H4 (cell line): ENCODE data around the gene RPL10. TPM values are rescaled to one million over a fixed set of nuclear protein-coding genes. Genes with fewer than 3 reads are reported as not detected.
"Not testable (repeated sequence)": the region's sequence is repeated elsewhere in the genome, so short reads cannot be mapped to it uniquely, and the experiment has no call there.

Experiments used
- DNase-seq: peaks from one replicate; pipeline ENCODE4 v3.0.0-alpha.2; 2015; ENCODE audit warnings: low spot score
- total RNA-seq: library from RNA; depleted of rRNA; stranded (reverse); fragments of >200 nt; shearing (Covaris generic); gene quantifications from 2 replicates; pipeline ENCODE4 v1.2.3, GENCODE V29; 2014

RPL10 gene
- total RNA-seq, 1 experiment from 2014 or later = 5,829 TPM

DNA sequence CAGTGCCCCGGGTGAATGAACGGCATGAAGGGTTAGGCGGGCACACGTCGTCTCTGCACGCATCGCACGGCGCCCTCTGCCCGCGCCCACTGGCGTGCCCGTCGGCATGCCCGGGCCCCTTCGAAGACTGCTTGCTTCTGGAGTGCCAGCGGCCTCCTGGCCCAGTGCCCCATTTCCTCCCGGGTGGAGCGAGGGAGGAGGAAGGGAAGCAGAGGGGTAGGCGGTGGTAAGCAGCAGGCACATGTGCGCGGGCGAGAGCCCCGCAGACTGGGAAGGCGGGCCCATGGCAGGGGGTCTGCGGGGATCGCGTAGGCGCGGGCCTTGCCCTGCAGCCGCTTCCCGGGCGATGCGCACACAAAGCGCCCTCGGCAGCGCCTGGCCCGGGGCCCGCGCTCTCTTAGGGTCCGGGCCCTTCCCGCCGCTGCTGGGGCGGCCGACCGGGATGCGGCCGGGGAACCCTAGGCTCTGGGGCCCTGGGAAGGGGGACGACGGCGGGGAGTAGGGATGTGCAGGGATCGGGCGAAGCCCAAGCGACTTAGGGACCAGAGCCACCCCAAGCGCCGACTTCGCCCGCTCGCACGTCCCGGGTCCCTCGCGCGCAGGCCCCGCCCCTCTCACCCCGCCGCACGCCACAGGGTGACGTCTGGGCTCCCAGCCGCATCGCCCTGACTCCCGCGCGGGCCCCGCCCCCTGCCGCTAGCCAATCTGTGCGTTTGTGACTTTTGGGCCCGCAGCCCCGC, 19.9 kb upstream of the RPL10 start:
- peak; percentile 60 for DNase-seq

DNA sequence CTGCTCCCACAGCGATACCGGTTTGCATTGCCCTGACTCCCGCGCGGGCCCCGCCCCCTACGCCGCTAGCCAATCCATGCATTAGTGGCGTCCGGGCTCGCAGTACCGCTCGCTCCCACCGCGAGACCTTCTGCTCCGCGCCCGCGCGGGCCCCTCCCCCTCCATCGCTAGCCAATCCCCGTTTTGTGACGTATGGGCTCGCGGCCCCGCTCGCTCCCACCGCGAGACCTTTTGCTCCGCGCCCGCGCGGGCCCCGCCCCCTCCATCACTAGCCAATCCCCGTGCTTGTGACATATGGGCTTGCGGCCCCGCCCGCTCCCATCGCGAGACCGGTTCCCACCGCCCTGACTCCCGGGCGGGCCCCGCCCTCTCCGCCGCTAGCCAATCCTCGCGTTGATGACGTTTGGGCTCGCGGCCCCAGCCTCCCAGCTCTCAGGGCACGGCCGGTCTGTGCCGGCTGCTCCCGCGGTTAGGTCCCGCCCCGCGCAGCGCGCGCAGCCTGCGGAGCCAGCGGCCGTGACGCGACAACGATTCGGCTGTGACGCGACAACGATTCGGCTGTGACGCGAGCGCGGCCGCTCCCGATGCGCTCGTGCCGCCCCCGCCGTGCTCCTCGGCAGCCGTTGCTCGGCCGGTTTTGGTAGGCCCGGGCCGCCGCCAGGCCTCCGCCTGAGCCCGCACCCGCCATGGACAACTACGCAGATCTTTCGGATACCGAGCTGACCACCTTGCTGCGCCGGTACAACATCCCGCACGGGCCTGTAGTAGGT, 19.2 kb upstream of the RPL10 start, which contains the start of gene EMD:
Gene EMD, plus strand, starts transcription at position 497 of the 770 bp plus-strand sequence. Its CDS starts 190 bp downstream, at position 687.
- DNase-seq = peak; percentile 97

DNA sequence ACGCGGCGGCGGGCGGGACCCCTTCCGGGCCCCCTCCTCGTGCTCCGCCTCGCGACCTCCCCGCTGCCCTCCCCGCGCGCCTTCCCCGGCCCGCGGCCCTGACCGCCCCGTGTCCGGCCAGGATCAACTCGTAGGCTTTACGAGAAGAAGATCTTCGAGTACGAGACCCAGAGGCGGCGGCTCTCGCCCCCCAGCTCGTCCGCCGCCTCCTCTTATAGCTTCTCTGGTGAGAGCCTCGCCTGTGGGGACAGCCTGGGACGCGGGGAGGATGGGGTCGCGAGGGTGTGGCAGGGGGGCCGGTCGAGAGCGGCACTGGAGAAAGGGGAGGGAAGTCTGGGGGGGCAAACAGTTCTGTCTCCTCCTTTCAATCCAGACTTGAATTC, 18.6 kb upstream of the RPL10 start:
- no peak for DNase-seq

DNA sequence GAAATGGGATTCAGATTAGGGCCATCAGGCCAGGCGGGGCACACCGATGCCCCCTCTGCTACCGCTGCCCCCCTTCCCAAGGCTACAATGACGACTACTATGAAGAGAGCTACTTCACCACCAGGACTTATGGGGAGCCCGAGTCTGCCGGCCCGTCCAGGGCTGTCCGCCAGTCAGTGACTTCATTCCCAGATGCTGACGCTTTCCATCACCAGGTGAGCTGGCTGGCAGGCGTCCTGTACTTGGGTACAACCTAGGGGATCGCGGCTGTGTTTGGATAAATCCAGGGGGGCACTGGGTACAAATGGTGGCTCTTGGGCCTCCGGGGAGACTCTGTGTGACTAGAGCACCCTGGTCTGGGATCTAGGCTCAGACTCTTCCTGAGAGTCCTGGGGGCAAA, 18.0 kb upstream of the RPL10 start:
- no peak for DNase-seq

DNA sequence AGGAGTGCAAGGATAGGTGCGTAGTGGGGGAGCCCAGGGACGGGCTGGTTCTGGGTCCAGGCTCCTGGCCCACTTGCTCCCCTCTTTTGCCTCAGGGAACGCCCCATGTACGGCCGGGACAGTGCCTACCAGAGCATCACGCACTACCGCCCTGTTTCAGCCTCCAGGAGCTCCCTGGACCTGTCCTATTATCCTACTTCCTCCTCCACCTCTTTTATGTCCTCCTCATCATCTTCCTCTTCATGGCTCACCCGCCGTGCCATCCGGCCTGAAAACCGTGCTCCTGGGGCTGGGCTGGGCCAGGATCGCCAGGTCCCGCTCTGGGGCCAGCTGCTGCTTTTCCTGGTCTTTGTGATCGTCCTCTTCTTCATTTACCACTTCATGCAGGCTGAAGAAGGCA, 17.4 kb upstream of the RPL10 start:
- DNase-seq = no peak

DNA sequence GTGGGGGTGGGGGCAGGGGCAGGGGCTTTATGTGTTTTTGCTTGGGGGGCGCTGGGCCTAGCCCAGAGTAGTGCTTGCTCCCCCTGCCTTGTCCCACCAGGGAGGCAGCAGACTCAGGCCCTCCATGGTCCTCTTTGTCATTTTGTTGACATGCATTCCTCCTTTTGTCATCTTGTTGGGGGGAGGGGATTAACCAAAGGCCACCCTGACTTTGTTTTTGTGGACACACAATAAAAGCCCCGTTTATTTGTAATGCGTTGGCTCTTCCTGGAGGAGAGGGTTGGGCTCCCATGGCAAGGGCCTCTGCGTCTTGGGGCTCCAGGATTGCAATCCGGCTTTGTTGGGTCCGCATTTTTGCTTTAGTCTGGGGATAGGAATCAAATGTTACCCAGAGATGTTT, 16.9 kb upstream of the RPL10 start:
- DNase-seq = no peak

DNA sequence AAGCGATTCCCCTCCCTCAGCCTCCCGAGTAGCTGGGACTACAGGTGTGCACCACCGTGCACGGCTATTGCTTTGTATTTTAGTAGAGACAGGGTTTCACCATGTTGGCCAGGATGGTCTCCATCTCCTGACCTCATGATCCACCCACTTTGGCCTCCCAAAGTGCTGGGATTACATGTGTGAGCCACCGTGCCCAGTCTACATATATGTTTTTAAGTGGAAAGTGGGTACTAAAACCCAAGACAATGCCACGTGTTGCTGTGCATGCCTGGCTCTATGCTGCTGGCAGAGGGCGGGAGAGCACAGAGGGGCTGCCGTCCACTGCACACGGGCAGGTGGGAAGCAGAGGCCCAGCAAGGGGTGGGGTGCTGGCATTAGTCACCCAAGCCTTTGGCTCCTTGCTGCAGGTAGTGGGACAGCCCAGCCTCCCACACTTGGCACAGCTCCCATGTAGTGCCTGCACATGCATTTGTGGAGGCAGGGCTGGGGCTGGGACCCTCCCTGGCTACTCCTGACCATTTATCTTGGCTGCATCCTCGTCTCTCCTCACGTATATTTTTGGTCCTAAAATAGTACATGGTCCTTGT, 15.6 kb upstream of the RPL10 start:
- DNase-seq = no peak

DNA sequence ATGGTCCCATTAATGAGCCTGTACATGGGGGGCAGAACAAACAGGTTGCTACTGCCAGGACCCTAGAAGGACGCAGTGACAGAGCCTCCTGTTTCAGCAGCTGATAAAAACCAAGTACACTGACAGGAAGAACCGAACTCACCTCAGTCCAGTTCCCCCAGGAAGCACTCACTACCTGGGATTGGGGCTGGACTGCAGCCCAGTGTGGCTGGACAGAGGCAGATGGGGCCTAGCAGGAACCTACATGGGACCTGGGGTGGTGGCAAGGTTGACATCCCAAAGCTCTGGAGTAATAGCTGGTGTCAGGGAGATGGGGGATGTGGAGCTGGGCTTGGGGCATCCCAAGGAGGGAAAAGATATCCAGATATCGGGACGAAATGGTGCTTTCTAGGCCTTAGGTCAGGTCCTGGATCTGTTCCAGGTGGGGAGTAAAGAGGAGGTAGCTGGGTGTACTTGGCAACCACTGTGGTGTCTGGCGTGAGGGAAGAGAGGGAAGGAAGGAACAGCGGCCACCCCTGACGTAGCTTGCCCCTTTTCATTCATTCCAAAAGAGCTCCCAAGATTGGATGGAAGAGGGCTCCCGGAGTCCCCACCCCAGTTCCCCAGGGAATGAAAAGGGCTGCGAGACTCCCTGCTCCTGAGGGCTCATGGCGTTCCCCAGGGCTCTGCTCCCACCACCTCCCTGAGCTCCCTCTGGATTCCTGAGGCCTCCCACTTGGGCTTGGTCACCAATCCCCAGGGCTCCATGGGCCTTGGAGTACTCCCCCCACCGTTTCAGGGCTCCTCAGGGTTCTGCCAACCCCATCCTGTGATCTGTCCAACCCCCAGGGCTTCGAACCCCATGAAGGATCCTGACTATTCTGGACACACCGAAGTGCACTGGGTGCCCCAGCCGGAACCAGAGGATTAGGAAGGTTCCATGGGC, 14.6 kb upstream of the RPL10 start:
- DNase-seq = no peak

DNA sequence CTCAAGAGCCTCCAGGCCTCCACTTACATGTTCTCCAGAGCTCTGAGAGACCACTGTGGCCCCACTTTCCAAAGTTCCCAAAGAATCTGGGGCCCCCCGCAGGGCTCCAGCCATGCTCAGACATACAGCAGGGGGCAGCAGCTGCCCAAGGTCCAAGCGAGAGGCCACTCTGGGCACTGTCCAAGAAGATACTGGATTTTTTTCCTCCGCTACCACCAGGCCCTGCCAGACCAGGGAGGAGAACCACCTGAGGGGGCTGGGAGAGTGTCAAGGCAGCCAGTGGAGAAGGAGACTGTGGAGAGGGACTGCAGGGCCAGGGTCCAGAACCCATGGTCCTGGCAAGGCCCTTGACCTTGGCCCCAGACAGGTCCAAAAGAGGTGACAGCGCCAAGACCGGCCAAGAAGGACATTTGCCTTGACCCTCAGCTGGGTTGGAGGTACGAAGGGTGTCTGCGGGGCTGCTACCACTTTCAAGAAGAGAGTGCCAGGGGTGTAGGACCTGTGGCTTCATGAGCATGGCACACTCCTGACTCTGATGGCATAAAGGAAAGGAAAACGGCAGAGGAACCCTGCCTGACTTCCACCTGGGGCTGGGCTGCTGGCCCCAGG, 13.8 kb upstream of the RPL10 start:
- no peak for DNase-seq

DNA sequence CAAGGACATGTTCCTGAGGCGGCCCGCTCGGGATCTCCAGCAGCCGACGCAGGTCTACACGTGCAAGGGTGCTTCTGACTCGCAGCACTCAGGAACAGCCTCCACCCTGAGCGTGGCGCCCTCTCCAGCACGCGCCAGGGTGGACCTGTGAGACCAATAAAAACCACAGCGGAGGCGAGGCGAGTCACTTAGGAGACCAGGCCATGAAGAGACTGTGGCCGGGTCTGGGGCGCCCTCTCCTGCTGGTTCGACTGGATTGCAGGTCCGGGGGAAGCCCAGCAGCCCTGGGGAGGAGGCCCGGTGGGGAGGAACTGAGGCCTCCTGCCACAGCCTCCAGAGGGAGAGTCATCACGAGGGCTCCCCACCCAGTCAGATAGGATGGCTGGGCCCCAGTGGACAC, 10.1 kb upstream of the RPL10 start:
- not testable (repeated sequence) for DNase-seq

DNA sequence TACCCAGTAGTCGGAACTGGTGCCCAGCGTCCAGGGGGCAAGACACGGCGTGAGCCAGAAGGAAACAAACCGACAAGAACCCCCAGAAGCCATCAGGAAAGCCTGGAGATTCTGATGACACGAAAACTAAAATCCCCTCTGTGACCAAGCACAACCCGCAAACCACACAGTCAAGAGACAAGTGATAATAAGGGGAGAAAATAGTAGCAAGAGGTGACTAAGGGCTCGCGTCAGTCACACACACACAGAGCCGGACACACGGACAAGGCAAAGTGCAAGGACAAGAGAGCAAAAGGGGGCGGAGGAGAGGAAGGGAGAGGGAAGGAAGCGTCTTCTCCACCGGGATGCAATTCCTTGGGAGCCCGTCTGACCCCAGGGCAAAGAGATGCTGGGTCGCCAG, 9.5 kb upstream of the RPL10 start:
- DNase-seq = not testable (repeated sequence)

DNA sequence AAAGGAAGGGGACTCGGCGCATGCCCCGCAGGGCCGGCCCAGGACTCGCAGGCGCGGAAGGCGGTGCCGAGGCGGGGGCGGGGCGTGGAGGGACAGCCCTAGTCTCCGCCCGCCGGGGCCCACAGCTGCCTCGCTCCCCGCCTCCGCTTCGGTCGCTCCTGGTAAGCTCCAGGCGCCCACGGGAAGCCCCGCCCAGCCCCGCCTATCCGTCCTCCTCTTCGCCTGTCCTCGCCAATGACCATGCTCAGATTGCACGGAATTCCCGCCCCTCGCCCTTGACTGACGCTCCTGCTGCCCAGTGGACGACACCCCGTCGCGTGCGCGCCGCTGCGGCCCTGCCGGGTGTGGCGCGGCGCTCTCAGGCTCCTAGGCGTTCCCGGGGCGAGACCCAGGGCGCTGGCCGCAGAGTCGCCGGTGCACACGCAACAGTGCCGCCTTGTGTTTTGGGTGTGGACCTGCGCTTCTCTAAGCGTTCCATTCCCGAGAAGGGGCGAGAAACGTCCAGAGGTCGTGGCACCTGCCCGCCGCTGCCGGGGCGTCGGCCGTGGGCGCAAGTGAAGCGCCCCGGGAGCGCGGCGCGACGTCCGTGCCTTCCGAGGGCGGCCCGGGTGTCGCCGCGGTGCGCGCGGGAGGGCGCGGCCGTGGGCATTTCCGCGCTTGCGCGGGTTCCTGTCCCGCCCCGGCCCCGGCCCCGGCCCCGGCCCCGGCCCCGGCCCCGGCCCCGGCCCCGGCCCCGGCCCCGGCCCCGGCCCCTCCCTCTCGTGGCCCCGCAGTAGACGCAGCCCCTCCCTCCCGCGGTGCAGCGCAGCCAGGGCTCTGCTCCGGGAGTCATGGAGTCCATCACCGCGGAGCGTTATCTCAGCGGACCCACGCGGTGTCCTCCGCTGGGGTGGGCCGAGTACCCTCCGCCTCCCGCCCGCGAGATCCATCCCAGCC, 8.1 kb upstream of the RPL10 start:
- not testable (repeated sequence) for DNase-seq

DNA sequence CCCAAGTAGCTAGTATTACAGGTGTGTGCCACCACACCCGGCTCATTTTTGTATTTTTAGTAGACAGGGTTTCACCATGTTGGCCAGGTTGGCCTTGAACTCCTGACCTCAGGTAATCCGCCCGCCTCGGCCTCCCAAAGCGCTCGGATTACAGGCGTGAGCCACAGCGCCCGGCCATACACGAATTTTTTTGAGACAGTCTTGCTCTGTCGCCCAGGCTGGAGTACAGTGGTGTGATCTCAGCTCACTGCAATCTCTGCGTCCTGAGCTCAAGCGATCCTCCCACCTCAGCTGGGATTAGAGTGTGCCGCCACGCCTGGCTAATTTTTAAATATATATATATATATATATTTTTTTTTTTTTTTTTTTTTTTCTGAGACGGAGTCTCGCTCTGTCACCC, 1.8 kb upstream of the RPL10 start:
- not testable (repeated sequence) for DNase-seq

DNA sequence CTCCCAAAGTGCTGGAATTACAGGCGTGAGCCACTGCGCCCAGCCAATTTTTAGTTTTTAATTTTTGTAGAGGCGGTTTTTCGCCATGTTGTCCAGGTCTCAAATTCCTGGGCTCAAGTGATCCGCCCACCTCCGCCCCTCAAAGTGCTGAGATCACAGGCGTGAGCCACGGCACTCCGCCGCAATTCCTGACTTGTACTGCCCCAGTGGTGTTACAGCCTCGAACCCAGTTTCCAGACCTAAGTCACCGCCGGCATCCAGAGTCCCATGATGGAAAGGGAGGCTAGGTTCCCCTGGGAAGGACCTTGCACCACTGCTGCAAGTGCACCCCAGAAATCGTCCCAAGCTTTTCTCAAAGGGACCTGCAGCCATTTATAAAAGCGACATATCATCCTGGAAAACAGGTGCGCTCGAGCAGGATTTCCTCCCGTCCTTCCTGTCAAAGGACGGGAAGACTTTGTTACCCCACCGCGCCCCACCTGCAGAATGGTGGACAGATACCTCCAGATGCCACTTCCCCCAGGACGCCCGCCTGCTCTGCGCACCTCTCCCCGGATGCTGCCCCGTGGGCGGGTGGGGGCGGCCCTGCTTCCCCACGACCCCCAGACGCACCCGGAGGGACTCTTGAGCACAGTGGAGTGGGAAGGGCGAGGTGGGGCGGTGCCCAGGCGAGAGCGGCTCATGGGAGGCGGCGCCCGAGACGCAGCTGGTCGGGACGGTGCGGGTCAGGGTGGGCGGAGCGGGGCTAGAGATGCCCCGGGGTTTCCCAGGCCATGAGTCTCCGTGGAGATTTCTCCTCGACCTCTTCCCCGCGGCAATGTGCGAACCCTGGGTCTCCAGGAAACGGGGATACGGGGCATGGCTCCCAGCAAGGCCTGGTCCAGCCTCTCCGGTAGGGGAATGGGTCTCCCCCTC, 947 bp upstream of the RPL10 start:
- no peak for DNase-seq

DNA sequence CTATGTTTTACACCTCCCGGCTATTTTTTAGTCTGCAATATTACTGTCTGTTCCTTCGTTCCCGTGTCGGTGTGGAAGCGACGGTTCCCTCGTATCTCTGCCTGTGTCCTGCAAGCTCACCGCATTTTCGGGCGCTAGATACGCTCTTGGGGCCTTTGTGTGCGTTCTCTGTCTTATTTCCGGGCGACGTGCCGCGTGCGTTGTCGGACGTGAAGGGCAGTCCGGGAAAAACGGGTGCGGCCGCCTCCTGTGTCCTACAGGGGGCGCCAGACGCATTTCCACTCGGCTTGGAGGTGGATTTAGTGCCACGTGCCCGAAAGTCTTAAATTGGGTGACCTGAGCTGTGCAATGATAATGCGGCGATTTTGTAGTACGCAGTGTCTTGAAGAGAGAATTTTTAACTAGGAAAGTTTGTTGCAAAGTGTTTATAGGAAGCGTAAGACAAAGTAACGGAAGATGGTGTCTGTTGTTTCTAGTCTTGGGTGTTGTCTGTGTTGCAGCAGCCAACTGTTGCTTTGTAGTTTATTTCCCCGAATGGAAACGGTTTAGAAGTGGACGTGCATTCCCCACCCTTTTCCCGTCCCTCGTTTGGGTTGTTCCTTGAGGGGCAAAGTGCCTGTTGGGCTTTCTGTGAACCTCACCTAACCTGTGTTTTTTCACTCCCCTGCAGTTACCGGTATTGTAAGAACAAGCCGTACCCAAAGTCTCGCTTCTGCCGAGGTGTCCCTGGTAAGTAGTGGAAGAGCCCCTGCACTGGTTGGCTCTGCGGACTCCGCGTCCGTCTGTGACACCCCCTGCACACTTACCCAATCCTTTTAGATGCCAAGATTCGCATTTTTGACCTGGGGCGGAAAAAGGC, 720 bp downstream of the RPL10 start:
- DNase-seq = peak; percentile 77

DNA sequence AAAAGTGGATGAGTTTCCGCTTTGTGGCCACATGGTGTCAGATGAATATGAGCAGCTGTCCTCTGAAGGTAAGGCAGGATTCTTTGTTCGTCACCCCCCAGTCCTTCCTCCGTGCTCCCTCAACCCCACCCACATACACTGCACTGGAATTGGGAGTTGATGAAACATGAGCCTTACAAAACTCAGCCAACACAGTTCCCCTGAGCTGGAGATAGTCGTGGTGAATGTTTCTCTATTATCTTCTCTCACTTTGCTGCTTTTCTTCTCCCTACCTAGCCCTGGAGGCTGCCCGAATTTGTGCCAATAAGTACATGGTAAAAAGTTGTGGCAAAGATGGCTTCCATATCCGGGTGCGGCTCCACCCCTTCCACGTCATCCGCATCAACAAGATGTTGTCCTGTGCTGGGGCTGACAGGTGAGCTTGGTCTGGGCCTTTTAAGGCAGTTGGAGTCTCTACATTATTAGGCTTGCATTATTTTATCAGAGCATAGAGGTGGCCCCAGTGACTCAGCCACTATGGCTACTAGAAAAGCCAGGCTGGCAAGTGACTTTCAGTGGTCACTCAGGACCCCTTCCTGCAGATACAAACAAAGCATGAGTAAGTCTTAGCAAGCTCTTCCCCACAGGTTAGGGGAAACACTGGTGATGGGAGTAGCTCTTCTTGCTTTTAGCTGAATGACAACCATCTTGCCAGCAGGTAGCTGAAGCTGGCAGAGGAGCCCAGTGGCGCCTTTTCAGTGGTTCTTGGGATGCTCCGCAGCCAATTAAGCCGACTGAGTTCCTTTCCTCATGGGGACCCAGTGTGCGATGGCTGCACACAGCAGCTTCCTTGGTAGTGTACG, 1.6 kb downstream of the RPL10 start:
- DNase-seq = no peak

DNA sequence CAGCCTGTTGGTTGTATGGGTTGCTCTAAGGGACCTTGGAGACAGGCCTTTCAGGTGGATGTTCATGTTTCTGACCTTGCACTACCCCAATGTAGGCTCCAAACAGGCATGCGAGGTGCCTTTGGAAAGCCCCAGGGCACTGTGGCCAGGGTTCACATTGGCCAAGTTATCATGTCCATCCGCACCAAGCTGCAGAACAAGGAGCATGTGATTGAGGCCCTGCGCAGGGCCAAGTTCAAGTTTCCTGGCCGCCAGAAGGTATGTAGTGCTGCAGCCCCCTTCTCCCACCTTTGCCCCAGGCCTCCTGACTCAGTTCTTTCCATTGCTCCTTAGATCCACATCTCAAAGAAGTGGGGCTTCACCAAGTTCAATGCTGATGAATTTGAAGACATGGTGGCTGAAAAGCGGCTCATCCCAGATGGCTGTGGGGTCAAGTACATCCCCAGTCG, 2.2 kb downstream of the RPL10 start:
- DNase-seq = not testable (repeated sequence)
